ENCODE results near the gene ARSG. TPM values are rescaled to one million over a fixed set of nuclear protein-coding genes. Genes with fewer than 3 reads are reported as not detected.
A peak's percentile ranks its signal among the peaks of the same experiment; 100 is the strongest.

Gene ARSG
- total and polyA plus RNA-seq, 2 experiments from 2014 or later = 5.6 to 15.4 TPM

DNA sequence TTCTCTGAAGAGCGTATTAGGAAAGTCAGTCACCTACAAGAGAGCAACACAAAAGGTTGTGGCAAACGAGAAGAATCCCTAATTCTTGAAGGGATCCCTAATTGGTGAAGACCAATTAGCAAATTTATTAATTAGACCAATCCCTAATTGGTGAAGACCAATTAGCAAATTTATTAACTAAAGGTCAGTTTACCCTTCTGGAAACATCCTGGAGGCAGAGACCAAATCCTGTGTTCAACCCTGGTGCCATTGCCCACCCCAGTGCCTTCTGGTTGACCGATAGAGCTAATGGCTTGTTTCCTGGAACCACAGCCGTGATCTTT lies 91.8 kb downstream of the ARSG start:
- Histone ChIP-seq H3K9me3 (ENCODE audit: low read depth) (no peaks in the 10 kb centered on the region), H3K36me3 (no peaks in the 10 kb centered on the region), H3K27me3 (no peaks in the 10 kb centered on the region), H3K27ac (no peak overlapping the region), H3K4me3 (no peak overlapping the region), H3K4me1 (ENCODE audit: low read depth) (no peaks in the 10 kb centered on the region)
- TF ChIP-seq, protein P1, sequence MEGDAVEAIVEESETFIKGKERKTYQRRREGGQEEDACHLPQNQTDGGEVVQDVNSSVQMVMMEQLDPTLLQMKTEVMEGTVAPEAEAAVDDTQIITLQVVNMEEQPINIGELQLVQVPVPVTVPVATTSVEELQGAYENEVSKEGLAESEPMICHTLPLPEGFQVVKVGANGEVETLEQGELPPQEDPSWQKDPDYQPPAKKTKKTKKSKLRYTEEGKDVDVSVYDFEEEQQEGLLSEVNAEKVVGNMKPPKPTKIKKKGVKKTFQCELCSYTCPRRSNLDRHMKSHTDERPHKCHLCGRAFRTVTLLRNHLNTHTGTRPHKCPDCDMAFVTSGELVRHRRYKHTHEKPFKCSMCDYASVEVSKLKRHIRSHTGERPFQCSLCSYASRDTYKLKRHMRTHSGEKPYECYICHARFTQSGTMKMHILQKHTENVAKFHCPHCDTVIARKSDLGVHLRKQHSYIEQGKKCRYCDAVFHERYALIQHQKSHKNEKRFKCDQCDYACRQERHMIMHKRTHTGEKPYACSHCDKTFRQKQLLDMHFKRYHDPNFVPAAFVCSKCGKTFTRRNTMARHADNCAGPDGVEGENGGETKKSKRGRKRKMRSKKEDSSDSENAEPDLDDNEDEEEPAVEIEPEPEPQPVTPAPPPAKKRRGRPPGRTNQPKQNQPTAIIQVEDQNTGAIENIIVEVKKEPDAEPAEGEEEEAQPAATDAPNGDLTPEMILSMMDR (IDR thresholded peaks at IDR 0.05; ENCODE audit: low read depth, low read length) = no peak
- DNase-seq (ENCODE audit: low read depth in 1 of 2, low spot score in 1 of 2) = no peak

DNA sequence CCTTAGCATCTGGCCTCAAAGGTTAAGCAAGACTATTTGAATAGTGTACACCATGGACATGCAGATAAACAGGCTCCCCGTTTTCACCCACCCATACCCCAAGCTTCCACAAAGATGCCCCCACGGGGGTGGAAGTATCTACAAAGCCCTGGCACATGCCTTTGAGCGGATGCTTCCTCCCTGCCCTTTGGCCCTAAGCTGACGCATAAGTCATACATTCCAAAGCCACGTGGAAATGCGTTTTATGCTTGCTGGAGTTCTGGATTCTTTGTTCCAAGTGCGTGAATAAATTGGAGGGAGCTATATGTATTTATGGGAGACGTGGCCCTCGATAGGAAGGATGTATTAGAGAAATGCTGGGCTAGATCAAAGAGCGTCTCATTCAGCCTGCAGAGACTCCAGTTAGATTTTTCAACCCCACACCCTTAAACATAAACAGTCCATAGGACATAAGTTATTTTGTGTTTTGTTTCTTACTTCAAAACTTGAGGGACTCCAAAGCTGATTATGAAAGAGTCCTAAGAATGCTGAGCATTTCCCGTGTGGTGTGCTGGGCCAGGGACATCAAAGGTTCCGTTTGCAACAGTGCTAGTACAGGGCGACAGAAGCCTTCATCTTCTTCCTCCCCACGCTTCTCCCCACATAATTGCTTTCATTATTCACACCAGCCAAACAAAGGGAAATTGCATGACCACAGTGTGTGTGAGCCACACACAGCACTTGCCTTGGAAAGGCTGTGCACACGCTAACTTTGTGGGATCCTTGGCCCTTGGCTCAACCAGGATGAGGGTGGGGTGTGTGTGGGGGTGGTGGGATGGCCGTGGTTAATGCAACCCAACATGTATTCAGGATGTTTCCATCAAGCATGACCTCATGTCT lies 92.4 kb downstream of the ARSG start:
- no peaks in the 10 kb centered on the region for H3K36me3 ChIP-seq
- H3K9me3 ChIP-seq (ENCODE audit: low read depth) = no peaks in the 10 kb centered on the region
- TF ChIP-seq, protein P1 (IDR thresholded peaks at IDR 0.05; ENCODE audit: low read depth, low read length) = no peak
- no peaks in the 10 kb centered on the region for H3K4me1 ChIP-seq (ENCODE audit: low read depth)
- no peak overlapping the region for H3K4me3 ChIP-seq
- H3K27ac ChIP-seq = no peak overlapping the region
- no peaks in the 10 kb centered on the region for H3K27me3 ChIP-seq
- peak in 1 of 2 donors; percentile 95 for DNase-seq (ENCODE audit: low read depth in 1 of 2, low spot score in 1 of 2)

DNA sequence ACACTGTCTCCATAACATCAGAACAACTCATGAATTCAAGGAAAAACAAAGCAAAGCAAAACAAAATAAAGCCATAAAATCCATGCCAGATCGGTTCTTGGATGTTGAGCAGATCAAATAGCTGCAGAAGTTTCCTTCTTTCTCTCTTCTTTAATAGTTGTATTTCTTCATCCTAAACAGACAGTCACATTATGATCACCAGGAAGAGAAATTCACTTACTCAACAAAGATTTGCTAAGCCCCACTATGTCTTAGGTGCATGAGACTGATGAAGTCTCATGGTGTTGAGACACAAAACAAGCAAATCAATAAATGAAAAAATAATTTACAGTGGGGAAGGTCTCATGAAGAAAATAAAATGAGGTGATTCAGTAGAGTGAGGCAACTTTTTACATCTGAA lies 93.2 kb downstream of the ARSG start:
- TF ChIP-seq, protein P1 (IDR thresholded peaks at IDR 0.05; ENCODE audit: low read depth, low read length) = no peak
- Histone ChIP-seq H3K4me3 (no peak overlapping the region), H3K9me3 (ENCODE audit: low read depth) (no peaks in the 10 kb centered on the region), H3K4me1 (ENCODE audit: low read depth) (no peaks in the 10 kb centered on the region), H3K36me3 (no peaks in the 10 kb centered on the region), H3K27me3 (no peaks in the 10 kb centered on the region), H3K27ac (no peak overlapping the region)
- DNase-seq (ENCODE audit: low read depth in 1 of 2, low spot score in 1 of 2) = no peak

DNA sequence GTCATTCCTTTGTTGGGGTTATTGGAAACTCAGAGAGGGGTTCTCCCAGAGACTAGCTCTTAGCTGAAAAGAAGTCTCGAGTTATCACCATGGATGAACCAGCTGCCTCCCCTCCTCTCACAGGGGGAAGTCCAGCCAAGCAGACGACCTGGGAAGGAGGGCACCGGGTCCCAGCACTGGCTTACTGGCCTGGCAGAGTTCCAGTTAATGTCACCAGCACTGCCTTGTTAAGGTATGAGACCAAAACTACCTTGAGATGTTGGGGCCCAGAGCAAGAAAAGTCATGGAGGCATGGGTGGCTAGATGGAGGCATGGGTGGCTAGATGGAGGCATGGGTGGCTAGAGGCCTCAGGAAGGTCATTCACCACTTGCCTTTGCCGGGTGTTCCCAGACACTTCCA lies 93.6 kb downstream of the ARSG start:
- Histone ChIP-seq H3K27ac (no peak overlapping the region), H3K36me3 (no peaks in the 10 kb centered on the region), H3K27me3 (no peaks in the 10 kb centered on the region), H3K9me3 (ENCODE audit: low read depth) (no peaks in the 10 kb centered on the region), H3K4me1 (ENCODE audit: low read depth) (no peaks in the 10 kb centered on the region), H3K4me3 (no peak overlapping the region)
- DNase-seq (ENCODE audit: low read depth in 1 of 2, low spot score in 1 of 2) = no peak
- TF ChIP-seq, protein P1 (IDR thresholded peaks at IDR 0.05; ENCODE audit: low read depth, low read length) = no peak

DNA sequence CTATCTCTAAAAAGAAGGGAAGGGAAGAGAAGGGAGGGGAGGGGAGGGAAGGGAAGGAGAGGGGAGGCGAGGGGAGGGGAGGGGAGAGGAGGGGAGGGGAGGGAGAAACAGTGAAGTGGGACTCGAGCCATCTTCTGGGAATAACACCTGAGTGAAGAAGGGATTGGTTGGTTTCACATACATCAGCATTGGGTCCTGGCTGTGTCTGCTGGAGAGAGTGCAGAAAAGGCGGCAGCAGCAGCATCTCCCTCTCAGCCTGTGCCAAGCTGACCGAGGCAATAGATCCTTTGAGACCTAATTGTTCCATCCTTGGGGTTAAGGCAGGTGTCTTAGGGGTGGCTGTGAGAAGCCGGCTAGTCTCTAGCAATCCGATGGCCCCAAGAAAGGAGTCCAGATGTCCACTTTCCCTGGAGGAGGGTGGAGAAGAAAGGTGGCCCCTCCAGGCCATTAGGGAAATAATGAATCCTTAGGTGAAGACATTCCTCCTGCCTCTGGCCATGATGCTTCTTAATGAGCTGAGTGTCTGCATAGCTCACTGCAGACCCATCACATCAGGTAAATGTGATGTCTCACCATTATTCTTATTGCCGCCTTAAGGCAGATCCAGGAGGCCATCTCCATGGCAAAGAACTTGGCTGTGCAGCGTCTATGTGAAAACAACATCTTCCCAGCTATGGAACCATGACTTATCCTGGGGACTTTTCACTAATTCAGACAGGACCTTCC lies 94.4 kb downstream of the ARSG start:
- no peak for DNase-seq (ENCODE audit: low read depth in 1 of 2, low spot score in 1 of 2)
- Histone ChIP-seq H3K4me3 (no peak overlapping the region), H3K36me3 (no peaks in the 10 kb centered on the region), H3K4me1 (ENCODE audit: low read depth) (no peaks in the 10 kb centered on the region), H3K27ac (no peak overlapping the region), H3K9me3 (ENCODE audit: low read depth) (no peaks in the 10 kb centered on the region), H3K27me3 (no peaks in the 10 kb centered on the region)
- TF ChIP-seq, protein P1 (IDR thresholded peaks at IDR 0.05; ENCODE audit: low read depth, low read length) = no peak
